K562 (cell line): ENCODE data around the gene DCUN1D1. TPM values are rescaled to one million over a fixed set of nuclear protein-coding genes. Genes with fewer than 3 reads are reported as not detected.
A peak's percentile ranks its signal among the peaks of the same experiment; 100 is the strongest.

Experiments used
- ASH1L ChIP-seq: fragments of 450-650 bp; IDR thresholded peaks from 2 replicates; pipeline ENCODE4 v1.6.1; 2018; ENCODE audit warnings: borderline replicate concordance, mild to moderate bottlenecking, low read depth; ENCODE audit not compliant: partially characterized antibody
- BHLHE40 ChIP-seq: IDR thresholded peaks from 2 replicates; pipeline ENCODE4 v1.6.1; 2011; ENCODE audit warnings: low read length, improper control_type of control experiment
- HMG20A ChIP-seq: fragments of 450-650 bp; formaldehyde crosslinking; conservative IDR thresholded peaks from 2 replicates; pipeline ENCODE4 v1.4.0; 2020; ENCODE audit warnings: mild to moderate bottlenecking, mixed read lengths
- KHSRP ChIP-seq: fragments of 450-650 bp; IDR thresholded peaks from 2 replicates; pipeline ENCODE4 v1.6.1; 2017
- MAFF ChIP-seq: IDR thresholded peaks from 2 replicates; pipeline ENCODE4 v1.6.1; 2012; ENCODE audit warnings: low read length, improper control_type of control experiment
- NR4A1 ChIP-seq, 2 experiments: fragments of 250-450 bp in 1 of 2; fragments of 450-650 bp in 1 of 2; sonication (Bioruptor Pico) in 1 of 2; IDR thresholded peaks; 2 replicates each; pipeline versions ENCODE4 v1.4.0 to v1.6.1; 2016 to 2020; ENCODE audit warnings: mild to moderate bottlenecking in 2 of 2, missing compliant biosample characterization in 1 of 2, missing genetic modification characterization in 1 of 2, moderate library complexity in 1 of 2
- RBBP5 ChIP-seq: fragments of 200-600 bp; sonication (generic); IDR thresholded peaks from 2 replicates; pipeline ENCODE4 v1.6.1; 2012; ENCODE audit warnings: borderline replicate concordance, mild to moderate bottlenecking, low read length, control low read depth, inconsistent platforms; ENCODE audit not compliant: insufficient read depth, poor library complexity, severe bottlenecking
- SREBF1 ChIP-seq: fragments of 150-350 bp; IDR thresholded peaks from 2 replicates; pipeline ENCODE4 v1.6.1; 2014; ENCODE audit warnings: antibody characterized with exemption, low read depth, low read length, borderline replicate concordance
- SUPT5H ChIP-seq: fragments of 450-650 bp; IDR thresholded peaks from 2 replicates; pipeline ENCODE4 v1.6.1; 2016
- TAF7 ChIP-seq: fragments of 450-650 bp; IDR thresholded peaks from 2 replicates; pipeline ENCODE4 v1.6.1; 2016; ENCODE audit warnings: missing genetic modification characterization, missing compliant biosample characterization
- ZKSCAN8 ChIP-seq: fragments of 200-800 bp; sonication (Bioruptor generic); IDR thresholded peaks from 2 replicates; pipeline ENCODE4 v1.6.1; 2016; ENCODE audit warnings: missing genetic modification characterization, missing compliant biosample characterization
- ZNF644 ChIP-seq: fragments of 200-800 bp; sonication (Bioruptor generic); IDR thresholded peaks from 2 replicates; pipeline ENCODE4 v1.6.1; 2016; ENCODE audit warnings: low read depth, missing genetic modification characterization, missing compliant biosample characterization
- polyA plus RNA-seq, 8 experiments: library from polyadenylated mRNA; depleted of rRNA in 4 of 8; stranded (reverse) in 5 of 8; unstranded in 3 of 8; fragments of >200 nt; fragmentation: Nextera tagmentation in 2 of 8; fragmentation: Illumina TruSeq in 1 of 8; extraction: Ambion mirVana in 2 of 8; extraction: Trizol in 1 of 8; gene quantifications; 2 replicates each; pipeline versions ENCODE4 v1.2.1 to v1.2.3, GENCODE V29; 2011 to 2014; ENCODE audit warnings: inconsistent platforms in 1 of 8, missing spikeins in 1 of 8
- total RNA-seq, 7 experiments: library from RNA; depleted of rRNA in 6 of 7; stranded (reverse); fragments of >200 nt in 6 of 7; fragmentation: Illumina TruSeq in 2 of 7; extraction: Trizol in 2 of 7; gene quantifications; 2 replicates each; pipeline versions ENCODE4 v1.2.1 to v1.2.3, GENCODE V29; 2011 to 2021; ENCODE audit warnings: low replicate concordance in 1 of 7
- TF ChIP-seq, protein P1 (sequence below): fragments of 450-650 bp; formaldehyde crosslinking; IDR thresholded peaks from 2 replicates; pipeline ENCODE4 v1.4.0; 2020; ENCODE audit warnings: mild to moderate bottlenecking, moderate library complexity
- TF ChIP-seq, protein P2 (sequence below): sonication (generic); formaldehyde crosslinking; IDR thresholded peaks from 2 replicates; pipeline ENCODE4 v1.8.1; 2023; ENCODE audit warnings: mild to moderate bottlenecking, missing genetic modification reagents
- TF ChIP-seq, protein P3 (sequence below): fragments of 150-350 bp; conservative IDR thresholded peaks from 2 replicates; pipeline ENCODE4 v1.6.1; 2014; ENCODE audit warnings: low read length

DCUN1D1 gene
- total and polyA plus RNA-seq, 9 of the 15 experiments (the other 6 are each of a cell fraction or from before 2014, with no cell fraction given): 11.4 to 46.8 (median 28.2) TPM

DNA sequence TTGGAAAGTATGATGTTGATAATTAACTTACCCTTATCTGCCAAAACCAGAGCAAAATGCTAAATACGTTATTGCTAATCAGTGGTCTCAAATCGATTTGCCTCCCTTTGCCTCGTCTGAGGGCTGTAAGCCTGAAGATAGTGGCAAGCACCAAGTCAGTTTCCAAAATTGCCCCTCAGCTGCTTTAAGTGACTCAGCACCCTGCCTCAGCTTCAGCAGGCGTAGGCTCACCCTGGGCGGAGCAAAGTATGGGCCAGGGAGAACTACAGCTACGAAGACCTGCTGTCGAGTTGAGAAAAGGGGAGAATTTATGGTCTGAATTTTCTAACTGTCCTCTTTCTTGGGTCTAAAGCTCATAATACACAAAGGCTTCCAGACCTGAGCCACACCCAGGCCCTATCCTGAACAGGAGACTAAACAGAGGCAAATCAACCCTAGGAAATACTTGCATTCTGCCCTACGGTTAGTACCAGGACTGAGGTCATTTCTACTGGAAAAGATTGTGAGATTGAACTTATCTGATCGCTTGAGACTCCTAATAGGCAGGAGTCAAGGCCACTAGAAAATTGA, 59.7 kb downstream of the DCUN1D1 start (continued):
- TF ChIP-seq, protein P1, sequence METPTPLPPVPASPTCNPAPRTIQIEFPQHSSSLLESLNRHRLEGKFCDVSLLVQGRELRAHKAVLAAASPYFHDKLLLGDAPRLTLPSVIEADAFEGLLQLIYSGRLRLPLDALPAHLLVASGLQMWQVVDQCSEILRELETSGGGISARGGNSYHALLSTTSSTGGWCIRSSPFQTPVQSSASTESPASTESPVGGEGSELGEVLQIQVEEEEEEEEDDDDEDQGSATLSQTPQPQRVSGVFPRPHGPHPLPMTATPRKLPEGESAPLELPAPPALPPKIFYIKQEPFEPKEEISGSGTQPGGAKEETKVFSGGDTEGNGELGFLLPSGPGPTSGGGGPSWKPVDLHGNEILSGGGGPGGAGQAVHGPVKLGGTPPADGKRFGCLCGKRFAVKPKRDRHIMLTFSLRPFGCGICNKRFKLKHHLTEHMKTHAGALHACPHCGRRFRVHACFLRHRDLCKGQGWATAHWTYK (CRISPR knock-in tag): no peak
- TF ChIP-seq MAFF: peak; percentile 95
- TF ChIP-seq BHLHE40: peak; percentile 41; the same call in 1 of the 2 replicates
- peak; percentile 73; the same call in 1 of the 2 replicates for TF ChIP-seq ZNF644 (tag)
- TF ChIP-seq ZKSCAN8 (CRISPR knock-in tag): peak; percentile 84
- TF ChIP-seq, protein P2, sequence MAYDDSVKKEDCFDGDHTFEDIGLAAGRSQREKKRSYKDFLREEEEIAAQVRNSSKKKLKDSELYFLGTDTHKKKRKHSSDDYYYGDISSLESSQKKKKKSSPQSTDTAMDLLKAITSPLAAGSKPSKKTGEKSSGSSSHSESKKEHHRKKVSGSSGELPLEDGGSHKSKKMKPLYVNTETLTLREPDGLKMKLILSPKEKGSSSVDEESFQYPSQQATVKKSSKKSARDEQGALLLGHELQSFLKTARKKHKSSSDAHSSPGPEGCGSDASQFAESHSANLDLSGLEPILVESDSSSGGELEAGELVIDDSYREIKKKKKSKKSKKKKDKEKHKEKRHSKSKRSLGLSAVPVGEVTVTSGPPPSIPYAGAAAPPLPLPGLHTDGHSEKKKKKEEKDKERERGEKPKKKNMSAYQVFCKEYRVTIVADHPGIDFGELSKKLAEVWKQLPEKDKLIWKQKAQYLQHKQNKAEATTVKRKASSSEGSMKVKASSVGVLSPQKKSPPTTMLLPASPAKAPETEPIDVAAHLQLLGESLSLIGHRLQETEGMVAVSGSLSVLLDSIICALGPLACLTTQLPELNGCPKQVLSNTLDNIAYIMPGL: no peak
- no peak for TF ChIP-seq HMG20A (CRISPR knock-in tag)
- TF ChIP-seq ASH1L: no peak
- TF ChIP-seq RBBP5: no peak
- no peak for TF ChIP-seq NR4A1 (CRISPR knock-in tag; IDR thresholded peaks at IDR 0.05)
- no peak for TF ChIP-seq NR4A1 (tag; IDR thresholded peaks at IDR 0.05)
- TF ChIP-seq KHSRP: 0 out of 2 replicates have a peak, but pooled peaks have one; percentile 50
- TF ChIP-seq SUPT5H: peak; percentile 57
- TF ChIP-seq TAF7: no peak
- TF ChIP-seq SREBF1: no peak
- TF ChIP-seq, protein P3, sequence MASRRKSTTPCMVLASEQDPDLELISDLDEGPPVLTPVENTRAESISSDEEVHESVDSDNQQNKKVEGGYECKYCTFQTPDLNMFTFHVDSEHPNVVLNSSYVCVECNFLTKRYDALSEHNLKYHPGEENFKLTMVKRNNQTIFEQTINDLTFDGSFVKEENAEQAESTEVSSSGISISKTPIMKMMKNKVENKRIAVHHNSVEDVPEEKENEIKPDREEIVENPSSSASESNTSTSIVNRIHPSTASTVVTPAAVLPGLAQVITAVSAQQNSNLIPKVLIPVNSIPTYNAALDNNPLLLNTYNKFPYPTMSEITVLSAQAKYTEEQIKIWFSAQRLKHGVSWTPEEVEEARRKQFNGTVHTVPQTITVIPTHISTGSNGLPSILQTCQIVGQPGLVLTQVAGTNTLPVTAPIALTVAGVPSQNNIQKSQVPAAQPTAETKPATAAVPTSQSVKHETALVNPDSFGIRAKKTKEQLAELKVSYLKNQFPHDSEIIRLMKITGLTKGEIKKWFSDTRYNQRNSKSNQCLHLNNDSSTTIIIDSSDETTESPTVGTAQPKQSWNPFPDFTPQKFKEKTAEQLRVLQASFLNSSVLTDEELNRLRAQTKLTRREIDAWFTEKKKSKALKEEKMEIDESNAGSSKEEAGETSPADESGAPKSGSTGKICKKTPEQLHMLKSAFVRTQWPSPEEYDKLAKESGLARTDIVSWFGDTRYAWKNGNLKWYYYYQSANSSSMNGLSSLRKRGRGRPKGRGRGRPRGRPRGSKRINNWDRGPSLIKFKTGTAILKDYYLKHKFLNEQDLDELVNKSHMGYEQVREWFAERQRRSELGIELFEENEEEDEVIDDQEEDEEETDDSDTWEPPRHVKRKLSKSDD: 0 out of 2 replicates have a peak, but pooled peaks have one; percentile 36
